GM12878 (cell line): ENCODE results near the gene LRP5. TPM values are rescaled to one million over a fixed set of nuclear protein-coding genes. Genes with fewer than 3 reads are reported as not detected.

Experiments
- BACH1 ChIP-seq: fragments of 450-650 bp; IDR thresholded peaks from 2 replicates; pipeline ENCODE4 v1.6.1; 2017; ENCODE audit warnings: mild to moderate bottlenecking, borderline replicate concordance
- BMI1 ChIP-seq: fragments of 450-650 bp; IDR thresholded peaks from 2 replicates; pipeline ENCODE4 v1.6.1; 2016; ENCODE audit warnings: mild to moderate bottlenecking, moderate library complexity, borderline replicate concordance
- CHD2 ChIP-seq: IDR thresholded peaks from 2 replicates; pipeline ENCODE4 v1.6.1; 2011; ENCODE audit warnings: low read depth, low read length, improper control_type of control experiment, borderline replicate concordance
- FOXK2 ChIP-seq: fragments of 450-650 bp; IDR thresholded peaks from 2 replicates; pipeline ENCODE4 v1.6.1; 2017; ENCODE audit warnings: mild to moderate bottlenecking, moderate library complexity
- GABPA ChIP-seq: IDR thresholded peaks from 2 replicates; pipeline ENCODE4 v1.6.1; 2014; ENCODE audit warnings: antibody characterized with exemption, low read depth, mild to moderate bottlenecking, inconsistent platforms
- JUNB ChIP-seq: IDR thresholded peaks from 2 replicates; pipeline ENCODE4 v1.6.1; 2016; ENCODE audit warnings: antibody characterized with exemption, mild to moderate bottlenecking
- LARP7 ChIP-seq: fragments of 450-650 bp; IDR thresholded peaks from 2 replicates; pipeline ENCODE4 v1.6.1; 2017; ENCODE audit warnings: mild to moderate bottlenecking
- MTA3 ChIP-seq: IDR thresholded peaks from 2 replicates; pipeline ENCODE4 v1.6.1; 2012; ENCODE audit warnings: low read length, inconsistent platforms, borderline replicate concordance
- MYC ChIP-seq: IDR thresholded peaks from 2 replicates; pipeline ENCODE4 v1.6.1; 2011; ENCODE audit warnings: mild to moderate bottlenecking, low read length, moderate library complexity, inconsistent platforms; ENCODE audit not compliant: insufficient read depth, insufficient replicate concordance, insufficient read length, severe bottlenecking
- NR2C1 ChIP-seq: fragments of 450-650 bp; IDR thresholded peaks from 2 replicates; pipeline ENCODE4 v1.6.1; 2017; ENCODE audit warnings: antibody characterized with exemption, mild to moderate bottlenecking, moderate library complexity
- NR2C2 ChIP-seq: IDR thresholded peaks from 2 replicates; pipeline ENCODE4 v1.6.1; 2011; ENCODE audit warnings: borderline replicate concordance, low read depth; ENCODE audit not compliant: control insufficient read depth, insufficient read length
- PAX5 ChIP-seq: IDR thresholded peaks from 2 replicates; pipeline ENCODE4 v1.6.1; 2011; ENCODE audit warnings: low read depth, low read length, borderline replicate concordance
- POU2F2 ChIP-seq: IDR thresholded peaks from 3 replicates; pipeline ENCODE4 v1.6.1; 2011; ENCODE audit warnings: low read depth, mild to moderate bottlenecking, low read length, borderline replicate concordance
- SMAD5 ChIP-seq: IDR thresholded peaks from 2 replicates; pipeline ENCODE4 v1.6.1; 2016; ENCODE audit warnings: antibody characterized with exemption, low read depth
- SP1 ChIP-seq: IDR thresholded peaks from one replicate; pipeline ENCODE4 v1.6.1; 2011; ENCODE audit warnings: low read depth, low read length
- STAT1 ChIP-seq: fragments of 450-650 bp; conservative IDR thresholded peaks from 2 replicates; pipeline ENCODE4 v1.6.1; 2014; ENCODE audit warnings: antibody characterized with exemption, mild to moderate bottlenecking
- SUZ12 ChIP-seq: fragments of 200-600 bp; sonication (generic); IDR thresholded peaks from one replicate; pipeline ENCODE4 v1.6.1; 2018; ENCODE audit warnings: antibody characterized with exemption, mild to moderate bottlenecking; ENCODE audit not compliant: unreplicated experiment
- TBL1XR1 ChIP-seq: IDR thresholded peaks from 2 replicates; pipeline ENCODE4 v1.6.1; 2012; ENCODE audit warnings: low read depth, low read length, improper control_type of control experiment
- TCF3 ChIP-seq: IDR thresholded peaks from 2 replicates; pipeline ENCODE4 v1.6.1; 2012; ENCODE audit warnings: low read depth, mild to moderate bottlenecking, low read length, borderline replicate concordance; ENCODE audit not compliant: insufficient read depth
- YBX1 ChIP-seq: fragments of 450-650 bp; IDR thresholded peaks from 2 replicates; pipeline ENCODE4 v1.6.1; 2016; ENCODE audit warnings: antibody characterized with exemption
- ZNF217 ChIP-seq: fragments of 450-650 bp; IDR thresholded peaks from 2 replicates; pipeline ENCODE4 v1.6.1; 2017; ENCODE audit warnings: antibody characterized with exemption, mild to moderate bottlenecking
- ZNF274 ChIP-seq: IDR thresholded peaks from one replicate; pipeline ENCODE4 v1.8.0; 2011; ENCODE audit not compliant: insufficient read length, insufficient read depth
- polyA plus RNA-seq, 11 experiments: library from polyadenylated mRNA; depleted of rRNA in 4 of 11; unstranded in 6 of 11; stranded (reverse) in 5 of 11; fragments of >200 nt; fragmentation: Nextera tagmentation in 4 of 11; fragmentation: Illumina TruSeq in 1 of 11; extraction: Ambion mirVana in 4 of 11; extraction: Trizol in 1 of 11; gene quantifications; 1 replicate in 1 of 11; 2 replicates in 10 of 11; pipeline versions ENCODE4 v1.2.1 to v1.2.3, GENCODE V29; 2011 to 2016; ENCODE audit warnings: inconsistent platforms in 2 of 11, missing spikeins in 2 of 11, low read depth in 1 of 11
- total RNA-seq, 4 experiments: library from RNA; depleted of rRNA in 3 of 4; stranded (reverse); fragments of >200 nt in 3 of 4; fragmentation: Illumina TruSeq in 1 of 4; extraction: Trizol in 1 of 4; gene quantifications; 2 replicates each; pipeline versions ENCODE4 v1.2.1 to v1.2.3, GENCODE V29; 2013 to 2021
- TF ChIP-seq, protein P1 (sequence below): fragments of 450-650 bp; IDR thresholded peaks from 2 replicates; pipeline ENCODE4 v1.6.1; 2016; ENCODE audit warnings: mild to moderate bottlenecking
- TF ChIP-seq, protein P2 (sequence below): fragments of 450-650 bp; IDR thresholded peaks from 2 replicates; pipeline ENCODE4 v1.6.1; 2017; ENCODE audit warnings: mild to moderate bottlenecking
- TF ChIP-seq, protein P3 (sequence below): fragments of 450-650 bp; IDR thresholded peaks from 2 replicates; pipeline ENCODE4 v1.6.1; 2018; ENCODE audit warnings: borderline replicate concordance, mild to moderate bottlenecking; ENCODE audit not compliant: partially characterized antibody

The LRP5 gene
- total and polyA plus RNA-seq, 10 of the 15 experiments (the other 5 are each of a cell fraction or from before 2014, with no cell fraction given): 0.37 to 34.0 (median 6.6) TPM

DNA sequence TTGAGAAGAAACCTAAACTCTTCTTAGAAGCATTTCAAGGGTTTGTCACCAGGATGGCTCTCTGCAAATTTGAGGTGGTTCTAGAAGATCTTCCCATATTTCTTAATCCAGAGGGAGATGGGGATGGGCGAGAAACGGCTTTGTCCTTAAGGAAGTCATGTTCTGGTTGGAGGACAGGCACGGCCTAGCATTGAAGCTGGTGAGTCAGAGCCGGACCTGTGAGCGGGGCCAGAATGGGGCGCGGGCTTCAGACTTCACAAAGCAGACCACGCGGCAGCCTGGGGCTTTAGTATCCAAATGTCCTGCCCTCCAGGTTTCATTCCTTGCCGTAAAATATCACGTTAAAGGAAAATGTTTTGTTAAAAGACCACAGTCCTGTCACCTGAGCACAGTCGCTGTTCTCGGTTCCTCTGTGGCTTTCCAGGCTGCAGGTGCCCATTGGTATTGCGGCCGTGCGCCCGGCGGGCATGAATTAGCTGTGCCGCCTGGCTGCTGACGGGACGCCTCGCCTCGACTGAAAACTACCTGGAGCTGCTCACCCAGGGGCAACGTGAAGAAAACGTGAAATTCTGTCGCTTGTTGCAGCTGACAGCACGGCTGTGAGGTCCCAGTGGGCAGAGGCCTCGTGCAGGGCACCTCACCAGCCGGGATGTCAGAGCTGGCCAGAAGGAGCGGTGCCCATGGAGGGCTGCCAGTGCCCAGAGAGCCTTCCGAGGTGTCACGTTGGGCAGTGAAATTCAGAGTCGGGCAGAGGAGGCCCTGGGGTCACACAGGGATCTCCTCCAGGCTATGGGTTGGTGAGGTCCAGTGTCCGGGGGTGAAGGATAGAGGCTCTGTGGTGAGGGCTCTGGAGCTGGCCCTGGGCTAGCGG is 59.0 kb downstream of the LRP5 start (continued):
- 0 out of 2 replicates have a peak, but pooled peaks have one; percentile 31 for TF ChIP-seq CHD2
- TF ChIP-seq FOXK2: no peak
- TF ChIP-seq, protein P1, sequence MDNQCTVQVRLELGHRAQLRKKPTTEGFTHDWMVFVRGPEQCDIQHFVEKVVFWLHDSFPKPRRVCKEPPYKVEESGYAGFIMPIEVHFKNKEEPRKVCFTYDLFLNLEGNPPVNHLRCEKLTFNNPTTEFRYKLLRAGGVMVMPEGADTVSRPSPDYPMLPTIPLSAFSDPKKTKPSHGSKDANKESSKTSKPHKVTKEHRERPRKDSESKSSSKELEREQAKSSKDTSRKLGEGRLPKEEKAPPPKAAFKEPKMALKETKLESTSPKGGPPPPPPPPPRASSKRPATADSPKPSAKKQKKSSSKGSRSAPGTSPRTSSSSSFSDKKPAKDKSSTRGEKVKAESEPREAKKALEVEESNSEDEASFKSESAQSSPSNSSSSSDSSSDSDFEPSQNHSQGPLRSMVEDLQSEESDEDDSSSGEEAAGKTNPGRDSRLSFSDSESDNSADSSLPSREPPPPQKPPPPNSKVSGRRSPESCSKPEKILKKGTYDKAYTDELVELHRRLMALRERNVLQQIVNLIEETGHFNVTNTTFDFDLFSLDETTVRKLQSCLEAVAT: no peak
- TF ChIP-seq GABPA: no peak
- TF ChIP-seq, protein P2, sequence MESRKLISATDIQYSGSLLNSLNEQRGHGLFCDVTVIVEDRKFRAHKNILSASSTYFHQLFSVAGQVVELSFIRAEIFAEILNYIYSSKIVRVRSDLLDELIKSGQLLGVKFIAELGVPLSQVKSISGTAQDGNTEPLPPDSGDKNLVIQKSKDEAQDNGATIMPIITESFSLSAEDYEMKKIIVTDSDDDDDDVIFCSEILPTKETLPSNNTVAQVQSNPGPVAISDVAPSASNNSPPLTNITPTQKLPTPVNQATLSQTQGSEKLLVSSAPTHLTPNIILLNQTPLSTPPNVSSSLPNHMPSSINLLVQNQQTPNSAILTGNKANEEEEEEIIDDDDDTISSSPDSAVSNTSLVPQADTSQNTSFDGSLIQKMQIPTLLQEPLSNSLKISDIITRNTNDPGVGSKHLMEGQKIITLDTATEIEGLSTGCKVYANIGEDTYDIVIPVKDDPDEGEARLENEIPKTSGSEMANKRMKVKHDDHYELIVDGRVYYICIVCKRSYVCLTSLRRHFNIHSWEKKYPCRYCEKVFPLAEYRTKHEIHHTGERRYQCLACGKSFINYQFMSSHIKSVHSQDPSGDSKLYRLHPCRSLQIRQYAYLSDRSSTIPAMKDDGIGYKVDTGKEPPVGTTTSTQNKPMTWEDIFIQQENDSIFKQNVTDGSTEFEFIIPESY: no peak
- TF ChIP-seq ZNF217: no peak
- no peak for TF ChIP-seq TCF3
- no peak for TF ChIP-seq MYC
- no peak for TF ChIP-seq SP1
- no peak for TF ChIP-seq SMAD5
- no peak for TF ChIP-seq STAT1
- TF ChIP-seq JUNB: no peak
- no peak for TF ChIP-seq TBL1XR1
- no peak for TF ChIP-seq LARP7
- TF ChIP-seq ZNF274: no peak
- no peak for TF ChIP-seq PAX5
- TF ChIP-seq POU2F2: no peak
- no peak for TF ChIP-seq NR2C1
- TF ChIP-seq, protein P3, sequence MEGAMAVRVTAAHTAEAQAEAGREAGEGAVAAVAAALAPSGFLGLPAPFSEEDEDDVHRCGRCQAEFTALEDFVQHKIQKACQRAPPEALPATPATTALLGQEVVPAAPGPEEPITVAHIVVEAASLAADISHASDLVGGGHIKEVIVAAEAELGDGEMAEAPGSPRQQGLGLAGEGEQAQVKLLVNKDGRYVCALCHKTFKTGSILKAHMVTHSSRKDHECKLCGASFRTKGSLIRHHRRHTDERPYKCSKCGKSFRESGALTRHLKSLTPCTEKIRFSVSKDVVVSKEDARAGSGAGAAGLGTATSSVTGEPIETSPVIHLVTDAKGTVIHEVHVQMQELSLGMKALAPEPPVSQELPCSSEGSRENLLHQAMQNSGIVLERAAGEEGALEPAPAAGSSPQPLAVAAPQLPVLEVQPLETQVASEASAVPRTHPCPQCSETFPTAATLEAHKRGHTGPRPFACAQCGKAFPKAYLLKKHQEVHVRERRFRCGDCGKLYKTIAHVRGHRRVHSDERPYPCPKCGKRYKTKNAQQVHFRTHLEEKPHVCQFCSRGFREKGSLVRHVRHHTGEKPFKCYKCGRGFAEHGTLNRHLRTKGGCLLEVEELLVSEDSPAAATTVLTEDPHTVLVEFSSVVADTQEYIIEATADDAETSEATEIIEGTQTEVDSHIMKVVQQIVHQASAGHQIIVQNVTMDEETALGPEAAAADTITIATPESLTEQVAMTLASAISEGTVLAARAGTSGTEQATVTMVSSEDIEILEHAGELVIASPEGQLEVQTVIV: no peak
- TF ChIP-seq NR2C2: no peak
- no peak for TF ChIP-seq YBX1
- no peak for TF ChIP-seq MTA3
- no peak for TF ChIP-seq BMI1
- 0 out of 2 replicates have a peak, but pooled peaks have one; percentile 24 for TF ChIP-seq BACH1
- no peak for TF ChIP-seq SUZ12
